Measurements from ENCODE around the gene ARHGAP22. TPM values are rescaled to one million over a fixed set of nuclear protein-coding genes. Genes with fewer than 3 reads are reported as not detected.

The ARHGAP22 gene
- total RNA-seq, 1 donor: 22.9 TPM

DNA sequence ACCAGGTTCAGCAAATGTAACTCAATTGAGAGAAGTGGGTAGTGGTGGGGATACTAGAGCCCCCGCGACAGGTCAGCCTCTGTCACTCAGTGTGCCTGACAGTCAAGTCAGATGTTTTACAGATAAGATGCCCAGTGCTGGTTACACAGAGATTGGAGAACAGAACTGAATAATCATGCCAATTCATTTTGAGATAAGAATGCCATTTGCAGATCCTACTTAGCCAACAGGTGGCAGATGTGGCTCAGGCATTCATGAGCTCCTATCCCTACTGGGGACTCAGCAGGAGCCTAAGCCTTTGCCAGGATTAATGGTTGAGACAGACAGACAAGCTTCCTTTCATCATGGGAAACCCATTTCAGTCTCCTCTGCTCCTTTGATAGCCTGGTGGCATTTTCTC, 160.6 kb downstream of the ARHGAP22 start:
- H3K4me3 ChIP-seq (ENCODE audit: low read depth, low read length): no peak overlapping the region
- TF ChIP-seq, protein P1, sequence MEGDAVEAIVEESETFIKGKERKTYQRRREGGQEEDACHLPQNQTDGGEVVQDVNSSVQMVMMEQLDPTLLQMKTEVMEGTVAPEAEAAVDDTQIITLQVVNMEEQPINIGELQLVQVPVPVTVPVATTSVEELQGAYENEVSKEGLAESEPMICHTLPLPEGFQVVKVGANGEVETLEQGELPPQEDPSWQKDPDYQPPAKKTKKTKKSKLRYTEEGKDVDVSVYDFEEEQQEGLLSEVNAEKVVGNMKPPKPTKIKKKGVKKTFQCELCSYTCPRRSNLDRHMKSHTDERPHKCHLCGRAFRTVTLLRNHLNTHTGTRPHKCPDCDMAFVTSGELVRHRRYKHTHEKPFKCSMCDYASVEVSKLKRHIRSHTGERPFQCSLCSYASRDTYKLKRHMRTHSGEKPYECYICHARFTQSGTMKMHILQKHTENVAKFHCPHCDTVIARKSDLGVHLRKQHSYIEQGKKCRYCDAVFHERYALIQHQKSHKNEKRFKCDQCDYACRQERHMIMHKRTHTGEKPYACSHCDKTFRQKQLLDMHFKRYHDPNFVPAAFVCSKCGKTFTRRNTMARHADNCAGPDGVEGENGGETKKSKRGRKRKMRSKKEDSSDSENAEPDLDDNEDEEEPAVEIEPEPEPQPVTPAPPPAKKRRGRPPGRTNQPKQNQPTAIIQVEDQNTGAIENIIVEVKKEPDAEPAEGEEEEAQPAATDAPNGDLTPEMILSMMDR (IDR thresholded peaks at IDR 0.05; ENCODE audit: insufficient read depth, low read depth, low read length): peak; percentile 29
- peak; percentile 33 for DNase-seq (ENCODE audit: low read depth)

DNA sequence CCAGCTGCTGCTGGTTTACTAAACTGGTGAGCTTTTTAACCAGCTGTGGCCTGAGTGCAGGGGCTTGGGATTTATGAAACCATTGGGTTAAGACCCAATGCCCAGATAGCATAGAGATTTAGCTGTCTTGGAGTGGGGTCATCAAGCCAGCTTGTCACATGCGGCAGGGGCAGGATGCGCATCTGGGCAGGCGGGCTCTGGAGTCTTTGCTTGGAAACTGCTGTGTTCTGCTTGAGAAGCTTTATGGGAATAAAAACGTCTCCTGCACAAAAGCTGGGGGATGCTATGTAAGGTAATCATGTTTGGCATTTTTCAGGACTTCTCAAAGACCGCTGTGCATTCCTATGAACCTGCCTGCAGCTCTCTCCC, 162.1 kb downstream of the ARHGAP22 start:
- no peak overlapping the region for H3K4me3 ChIP-seq (ENCODE audit: low read depth, low read length)
- TF ChIP-seq, protein P1 (IDR thresholded peaks at IDR 0.05; ENCODE audit: insufficient read depth, low read depth, low read length): no peak
- no peak for DNase-seq (ENCODE audit: low read depth)

DNA sequence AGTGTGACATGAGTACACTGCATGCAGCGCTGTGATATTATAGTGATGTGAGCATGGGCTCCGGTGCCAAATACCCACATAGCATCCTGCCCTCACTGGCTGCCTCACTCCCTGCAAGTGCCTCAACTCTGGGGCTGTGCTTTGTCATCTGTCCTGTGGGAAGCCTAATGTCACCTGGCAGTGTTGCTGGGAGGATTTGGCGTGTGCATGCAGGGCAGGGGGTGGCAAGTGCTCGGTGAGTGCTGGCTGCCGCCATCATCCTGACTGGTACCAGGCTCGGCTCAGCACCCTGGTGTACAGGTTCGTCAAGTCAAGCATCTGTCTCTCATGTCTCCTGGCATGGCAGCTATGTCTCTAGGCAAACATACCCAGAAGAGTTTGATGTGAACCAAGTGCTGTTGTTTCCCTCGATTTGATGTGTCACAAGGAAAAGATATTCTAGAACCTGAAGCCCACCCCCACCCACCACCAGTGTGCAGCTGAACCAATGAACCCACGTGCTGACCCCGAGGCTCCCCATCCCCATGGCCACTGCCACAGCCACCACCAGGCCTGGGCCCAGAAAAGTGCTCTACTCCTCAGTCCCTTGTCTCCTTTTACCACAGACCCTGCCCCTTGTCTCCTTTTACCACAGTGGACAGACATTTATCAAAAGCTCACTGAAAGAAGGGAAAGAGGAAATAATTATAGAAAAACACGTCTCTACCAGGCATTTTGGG, 162.6 kb downstream of the ARHGAP22 start:
- H3K4me3 ChIP-seq (ENCODE audit: low read depth, low read length): no peak overlapping the region
- no peak for DNase-seq (ENCODE audit: low read depth)
- TF ChIP-seq, protein P1 (IDR thresholded peaks at IDR 0.05; ENCODE audit: insufficient read depth, low read depth, low read length): no peak

DNA sequence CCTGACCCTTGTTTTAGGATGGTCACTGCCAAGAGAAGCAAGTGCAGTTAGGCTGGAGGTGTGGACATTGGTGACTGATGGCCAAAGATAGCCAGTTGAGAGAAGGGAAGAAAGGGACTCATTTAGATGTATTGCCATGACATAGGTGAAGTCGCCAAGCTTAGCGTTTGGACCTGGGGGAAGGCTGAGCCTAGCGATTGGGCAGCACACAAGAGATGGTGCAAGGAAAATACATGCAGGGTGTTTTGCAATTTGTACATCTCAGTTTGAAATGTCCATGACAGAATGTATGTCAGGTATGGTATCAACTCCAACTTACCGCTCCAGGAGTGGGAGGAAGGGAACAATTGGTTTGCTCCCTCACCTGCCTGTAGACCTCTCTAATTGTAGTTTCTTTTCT, 164.1 kb downstream of the ARHGAP22 start:
- TF ChIP-seq, protein P1 (IDR thresholded peaks at IDR 0.05; ENCODE audit: insufficient read depth, low read depth, low read length): no peak
- no peak for DNase-seq (ENCODE audit: low read depth)
- no peak overlapping the region for H3K4me3 ChIP-seq (ENCODE audit: low read depth, low read length)

DNA sequence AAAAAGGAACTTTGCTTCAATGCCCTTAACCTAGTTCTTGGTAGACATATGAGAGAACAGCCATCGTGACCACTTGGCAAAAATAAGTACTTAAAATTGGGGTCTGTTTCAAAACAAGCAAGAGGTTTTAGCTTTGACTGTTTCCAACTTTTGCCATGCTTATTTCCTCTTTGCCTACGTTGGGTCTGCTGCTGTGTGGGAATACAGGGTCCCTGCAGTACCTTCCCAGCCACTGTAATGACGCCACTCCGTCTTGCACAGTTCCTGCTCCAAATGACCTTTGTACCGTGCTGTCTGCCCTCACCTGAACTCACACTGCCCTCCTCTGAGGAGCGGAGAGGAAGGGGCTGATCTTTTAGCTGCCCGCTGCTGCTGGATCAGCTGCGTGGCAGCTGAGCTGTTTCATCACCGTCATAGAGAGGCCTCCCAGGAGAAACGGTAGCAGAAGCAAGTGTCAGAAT, 165.3 kb downstream of the ARHGAP22 start:
- H3K4me3 ChIP-seq (ENCODE audit: low read depth, low read length): no peak overlapping the region
- DNase-seq (ENCODE audit: low read depth): peak; percentile 53
- TF ChIP-seq, protein P1 (IDR thresholded peaks at IDR 0.05; ENCODE audit: insufficient read depth, low read depth, low read length): no peak

DNA sequence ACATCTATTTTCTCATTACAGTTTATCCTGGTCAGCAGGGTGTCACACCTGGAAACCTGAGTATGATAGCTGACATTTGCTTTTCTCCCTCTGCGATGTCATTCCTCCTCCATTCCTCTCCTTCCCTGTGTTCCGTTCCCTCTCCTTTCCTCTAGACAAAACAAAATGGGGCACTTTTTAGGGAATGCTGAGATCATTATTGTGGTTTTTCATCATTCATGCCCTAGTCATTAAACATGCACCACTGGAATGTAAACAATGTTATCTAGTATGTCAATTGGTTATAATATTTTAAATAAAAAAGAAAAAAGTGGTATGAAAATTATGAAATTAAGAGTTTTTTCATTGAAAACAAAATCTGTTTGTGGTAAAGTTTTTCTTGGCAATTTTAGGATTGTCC, 165.8 kb downstream of the ARHGAP22 start:
- H3K4me3 ChIP-seq (ENCODE audit: low read depth, low read length): no peak overlapping the region

More for the DNA sequence above, 165.8 kb downstream of the ARHGAP22 start:
- TF ChIP-seq, protein P1 (IDR thresholded peaks at IDR 0.05; ENCODE audit: insufficient read depth, low read depth, low read length): no peak
- DNase-seq (ENCODE audit: low read depth): peak; percentile 34
